Uterine smooth muscle cell (primary cell): ENCODE data around the gene HRAS. TPM values are rescaled to one million over a fixed set of nuclear protein-coding genes. Genes with fewer than 3 reads are reported as not detected.

ENCODE experiments used
- total RNA-seq: library from RNA; depleted of rRNA; stranded (reverse); fragments of >200 nt; gene quantifications from 2 replicates; pipeline ENCODE4 v1.2.3, GENCODE V29; 2014

Gene HRAS
- total RNA-seq: 51.5 and 91.3 TPM in 2 replicates

DNA sequence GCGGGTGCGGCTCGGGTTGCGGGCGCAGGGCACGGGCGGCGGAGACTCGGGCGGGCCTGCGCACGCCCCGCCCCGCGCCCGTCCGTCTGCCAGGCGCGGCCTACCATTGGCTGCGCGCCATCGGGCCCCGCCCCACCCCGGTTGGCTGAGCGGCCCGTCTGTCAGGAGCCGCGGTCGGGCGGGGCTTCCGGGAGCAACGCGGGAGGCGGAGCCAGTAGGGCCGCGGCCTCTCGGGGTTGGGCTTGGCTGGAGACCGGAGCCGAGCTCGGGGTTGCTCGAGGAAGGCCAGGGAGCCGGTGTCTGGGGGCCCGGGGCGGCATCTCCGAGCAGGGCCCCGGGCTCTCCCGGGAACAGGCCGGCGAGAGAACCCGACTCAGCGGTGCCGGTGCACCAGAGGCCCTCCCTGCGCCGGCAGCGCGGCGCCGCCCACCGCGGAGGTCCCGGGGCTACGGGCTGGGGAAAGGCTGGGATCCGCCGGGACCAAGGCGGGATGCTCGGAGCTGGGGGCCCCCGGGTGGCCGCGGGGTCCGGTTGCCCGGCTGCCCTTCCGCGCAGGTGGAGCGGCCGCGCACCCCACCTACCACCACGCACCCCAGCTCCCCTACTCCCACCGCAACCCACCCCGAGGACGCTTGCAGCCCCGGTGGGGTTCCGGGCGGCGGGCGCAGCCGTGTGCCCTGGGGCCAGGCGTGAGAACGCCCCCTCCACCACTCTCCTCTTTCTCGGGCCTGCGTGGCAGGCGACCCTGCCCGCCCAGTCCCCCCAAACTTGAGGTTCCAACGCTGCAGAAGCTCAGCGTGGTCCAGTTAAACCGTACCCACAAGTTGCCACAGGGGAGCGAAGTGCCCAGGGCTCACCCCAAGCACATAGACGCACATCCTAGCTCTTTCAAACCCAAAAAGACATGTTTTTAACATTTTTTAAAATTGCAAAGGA is at the start of gene HRAS:
TSS of gene HRAS (minus strand) at position 58 of the 936 bp plus-strand sequence.

DNA sequence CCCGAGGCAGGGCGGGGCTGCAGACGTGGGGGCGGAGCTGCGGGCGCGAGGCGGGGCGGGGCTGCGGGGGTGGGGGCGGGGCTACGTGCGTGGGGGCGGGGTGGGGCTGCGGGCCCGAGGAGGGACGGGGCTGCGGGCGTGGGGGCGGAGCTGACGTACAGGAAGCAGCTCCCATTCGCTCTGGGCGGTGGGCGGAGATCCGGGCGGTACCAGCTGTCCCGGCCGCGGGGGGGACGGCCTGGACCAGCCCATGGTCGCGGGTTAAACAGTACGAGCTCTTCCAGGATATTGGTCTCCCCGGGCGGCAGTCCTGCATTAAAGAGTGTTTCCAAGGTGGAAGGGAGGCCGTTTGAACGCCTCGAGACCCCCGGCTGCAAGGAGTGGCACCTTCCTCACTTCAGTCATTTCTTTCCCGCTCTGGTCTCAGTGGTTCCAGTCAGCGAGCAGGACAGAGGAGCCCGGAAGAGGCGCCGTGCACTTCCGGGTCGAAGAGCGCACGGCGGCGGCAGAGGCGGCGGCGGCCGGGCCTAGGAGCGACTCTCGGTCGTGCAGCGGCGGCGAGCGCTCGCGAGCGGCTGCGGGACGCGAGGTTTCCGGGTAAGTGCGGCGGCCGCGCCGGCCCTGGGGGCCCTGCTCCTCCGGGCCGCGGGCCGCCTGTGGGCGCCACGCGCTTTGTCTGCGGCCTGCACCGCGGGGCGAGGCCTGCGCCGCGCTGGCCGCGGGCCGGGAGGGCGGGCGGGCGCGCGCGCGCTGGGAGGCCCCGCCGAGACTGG is 40.8 kb upstream of the HRAS start, which contains the start of gene PHRF1:
TSS of gene PHRF1 (plus strand) at position 475 of the 773 bp plus-strand sequence. CDS start 5,043 bp downstream, outside the sequence.

DNA sequence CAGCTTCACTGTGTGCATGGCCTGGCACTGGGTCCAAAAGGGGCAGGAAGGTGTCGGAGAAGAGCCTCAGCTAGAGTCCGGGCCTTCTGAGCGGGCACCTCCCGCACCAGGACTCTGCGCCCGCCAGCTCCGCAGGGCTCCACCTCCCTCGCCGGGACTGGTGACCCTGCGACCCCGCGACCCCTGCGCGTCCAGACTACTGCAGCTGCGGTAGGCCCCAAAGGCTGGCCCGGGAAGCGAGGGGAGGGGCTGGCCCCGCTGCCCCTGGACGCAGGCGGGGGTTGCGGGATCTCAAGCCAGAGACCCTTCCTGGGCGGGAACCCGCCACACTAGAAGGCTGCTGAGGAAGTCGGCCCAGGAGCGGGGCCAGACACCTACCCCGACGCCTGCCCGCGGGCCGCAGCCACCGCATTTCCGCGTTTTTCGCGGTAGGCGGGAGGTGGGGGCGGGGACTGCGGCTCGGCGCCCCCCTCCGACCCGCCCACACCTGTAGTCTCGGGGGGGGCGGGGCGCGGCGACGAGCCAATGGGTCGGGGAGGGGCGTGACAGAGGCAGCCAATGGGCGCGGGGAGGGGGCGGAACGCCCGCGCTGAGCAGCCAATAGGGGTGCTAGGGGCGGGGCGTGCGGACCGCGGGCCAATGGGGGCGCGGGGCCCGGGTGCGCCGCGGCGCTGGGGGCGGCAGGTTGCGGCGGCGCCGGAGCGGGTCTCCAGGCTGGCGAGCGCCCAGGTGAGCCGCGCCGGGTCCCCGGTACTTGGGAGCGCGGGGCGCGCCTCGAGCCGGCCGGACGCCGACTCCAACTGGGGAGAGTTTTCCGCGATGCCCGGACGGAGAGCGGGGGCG is 25.1 kb upstream of the HRAS start, which contains the start of the genes LMNTD2 and RASSF7:
TSS of gene LMNTD2 (minus strand) at position 434 of the 843 bp plus-strand sequence. CDS start at position 412, 22 bp downstream.
TSS of gene RASSF7 (plus strand) at position 666 of the 843 bp plus-strand sequence. CDS start 799 bp downstream, outside the sequence.

DNA sequence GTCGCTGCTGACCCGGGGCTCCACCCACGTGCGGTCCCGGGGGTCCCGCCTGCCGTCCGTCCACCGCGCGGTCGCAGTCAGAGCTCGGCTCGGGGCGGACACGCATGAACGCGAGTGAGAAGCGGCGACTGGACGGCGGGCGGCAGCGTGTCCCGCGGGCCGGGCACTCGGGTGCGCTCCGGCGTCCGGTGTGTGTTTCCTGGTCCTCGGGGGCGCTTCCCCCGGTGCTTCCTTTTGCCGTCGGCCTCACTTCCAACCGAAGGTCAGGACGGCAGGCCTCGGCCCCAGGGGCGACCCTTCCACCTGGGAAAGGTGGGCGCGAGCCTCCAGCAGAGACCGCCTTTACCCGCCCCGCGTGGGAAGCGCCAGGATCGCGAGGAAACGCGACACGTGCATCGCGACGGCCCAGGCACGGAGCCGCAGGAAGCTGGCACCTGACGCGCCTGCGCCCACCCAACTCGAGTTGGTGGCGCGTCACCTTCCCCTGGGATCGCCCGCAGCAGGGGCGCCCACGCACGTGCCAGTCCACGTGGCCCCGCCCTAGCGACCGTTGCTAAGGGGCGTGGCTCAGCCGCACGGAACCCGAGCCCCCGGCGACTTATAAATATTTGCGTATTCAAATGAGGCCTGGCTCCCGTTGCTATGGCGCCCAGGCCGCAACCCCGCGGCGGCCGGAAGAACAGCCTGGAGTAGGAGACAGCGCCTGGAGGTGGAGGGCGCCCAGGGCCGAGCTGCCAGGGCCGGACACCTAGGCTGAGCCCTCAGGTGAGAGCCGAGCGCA is 1.7 kb upstream of the HRAS start, which contains the start of gene LRRC56:
TSS of gene LRRC56 (plus strand) at position 687 of the 781 bp plus-strand sequence. CDS start 3,158 bp downstream, outside the sequence.

GRCh38 chr11:506995-507726 is 28.2 kb downstream of the HRAS start, which contains the start of gene RNH1:
TSS of gene RNH1 (minus strand) at chr11:507242. CDS start at chr11:502162, 5,080 bp downstream.

Other genes with a start within 250 kb of the HRAS start
- gene PGGHG, start 246.4 kb downstream of the HRAS start, total RNA-seq: 7.3 and 10.7 TPM in 2 replicates
- gene IFITM5, start 236.1 kb downstream of the HRAS start, total RNA-seq: not detected in 2 replicates
- 11.0 and 15.6 TPM in 2 replicates for gene IFITM2, start 227.8 kb downstream of the HRAS start, total RNA-seq
- gene IFITM1, start 221.5 kb downstream of the HRAS start, total RNA-seq: 12.1 and 23.9 TPM in 2 replicates
- 17.3 and 29.5 TPM in 2 replicates for gene IFITM3, start 214.7 kb downstream of the HRAS start, total RNA-seq
- 1.00 and 1.8 TPM in 2 replicates for gene B4GALNT4, start 166.1 kb downstream of the HRAS start, total RNA-seq
- 0.66 and 0.87 TPM in 2 replicates for gene PKP3, start 141.4 kb downstream of the HRAS start, total RNA-seq
- gene SIGIRR, start 120.6 kb downstream of the HRAS start, total RNA-seq: 6.0 and 8.2 TPM in 2 replicates
- not detected in 2 replicates for gene ANO9, start 93.6 kb downstream of the HRAS start, total RNA-seq
- 46.3 and 58.1 TPM in 2 replicates for gene PTDSS2, start 85.3 kb downstream of the HRAS start, total RNA-seq
- 402 and 468 TPM in 2 replicates for gene RNH1, start 28.3 kb downstream of the HRAS start, total RNA-seq
- 0.62 and 0.77 TPM in 2 replicates for gene LRRC56, start 2.0 kb upstream of the HRAS start, total RNA-seq
- 0.11 and 0.62 TPM in 2 replicates for gene LMNTD2, start 25.2 kb upstream of the HRAS start, total RNA-seq
- gene RASSF7, start 25.4 kb upstream of the HRAS start, total RNA-seq: 4.3 and 6.7 TPM in 2 replicates
- gene PHRF1, start 40.9 kb upstream of the HRAS start, total RNA-seq: 33.1 and 38.7 TPM in 2 replicates
- 4.5 and 7.4 TPM in 2 replicates for gene IRF7, start 80.4 kb upstream of the HRAS start, total RNA-seq
- gene CDHR5, start 89.4 kb upstream of the HRAS start, total RNA-seq: not detected in 2 replicates
- gene SCT, start 91.6 kb upstream of the HRAS start, total RNA-seq: not detected in 2 replicates
- 0.11 TPM in 1 of 2 replicates, not detected in the other for gene DRD4, start 101.7 kb upstream of the HRAS start, total RNA-seq
- gene DEAF1, start 159.6 kb upstream of the HRAS start, total RNA-seq: 19.9 and 31.0 TPM in 2 replicates
- 9.9 and 10.5 TPM in 2 replicates for gene TMEM80, start 160.2 kb upstream of the HRAS start, total RNA-seq
- gene EPS8L2, start 170.7 kb upstream of the HRAS start, total RNA-seq: 28.1 and 39.4 TPM in 2 replicates
- gene TALDO1, start 211.9 kb upstream of the HRAS start, total RNA-seq: 117 and 152 TPM in 2 replicates
- 28.3 and 31.2 TPM in 2 replicates for gene GATD1, start 241.9 kb upstream of the HRAS start, total RNA-seq